ENCODE measurements around the gene SYNE2.

GRCh38 chr14:64198486-64198885 is 345.7 kb downstream of the SYNE2 start:
- TF ChIP-seq CTCF (IDR thresholded peaks at IDR 0.05; ENCODE audit: insufficient read depth, low read depth, low read length) (no peak), EZH2 (IDR thresholded peaks at IDR 0.05; ENCODE audit: insufficient read depth, low read length) (no peak)

Measured in astrocyte (in vitro differentiated cells and primary cell).